ENCODE measurements around the gene INPP5J.

DNA sequence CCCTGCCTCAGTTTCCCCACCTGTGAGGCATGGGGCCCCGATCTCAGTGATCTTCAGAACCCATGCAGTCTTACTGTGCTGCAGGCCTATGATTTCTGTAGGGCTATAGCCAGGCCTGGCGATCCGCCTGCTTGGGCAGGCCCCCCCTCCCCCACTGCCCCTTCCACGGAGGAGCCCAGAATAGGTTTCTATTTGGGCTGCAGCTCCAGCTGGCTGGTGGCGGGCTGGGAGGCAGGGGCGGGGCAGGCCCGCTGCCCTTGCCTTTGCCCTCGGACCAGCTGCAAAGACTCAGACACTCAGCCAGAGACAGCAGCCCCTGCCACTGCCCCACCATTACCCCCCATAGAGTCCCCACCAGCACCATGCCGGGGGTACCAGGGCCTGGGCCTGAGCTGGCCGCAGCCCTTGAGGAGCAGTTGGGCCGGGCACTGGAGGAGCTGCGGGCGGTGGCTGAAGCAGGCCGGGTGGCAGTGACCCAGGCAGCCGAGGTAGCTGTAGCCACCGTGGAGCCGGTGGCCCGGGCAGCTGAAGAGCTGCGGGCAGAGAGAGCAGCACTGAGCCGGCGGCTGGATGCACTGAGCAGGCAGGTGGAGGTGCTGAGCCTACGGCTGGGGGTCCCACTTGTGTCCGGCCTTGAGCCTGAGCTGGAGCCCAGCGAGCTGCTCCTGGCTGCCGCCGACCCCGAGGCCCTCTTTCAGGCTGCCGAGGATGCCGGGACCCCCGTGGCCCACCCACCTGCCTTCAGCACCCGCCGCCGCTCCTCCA, 29.5 kb upstream of the INPP5J start:
- TF ChIP-seq SIX5 (IDR thresholded peaks at IDR 0.05; ENCODE audit: low read depth, low read length, severe bottlenecking) = no peak
- no peak for TF ChIP-seq POLR2AphosphoS5 (IDR thresholded peaks at IDR 0.05; ENCODE audit: low read length)
- no peak for TF ChIP-seq POLR2A (IDR thresholded peaks at IDR 0.05; ENCODE audit: low read depth, low read length)
- no peak for TF ChIP-seq RBBP5 (conservative IDR thresholded peaks at IDR 0.05)
- TF ChIP-seq, protein P1, sequence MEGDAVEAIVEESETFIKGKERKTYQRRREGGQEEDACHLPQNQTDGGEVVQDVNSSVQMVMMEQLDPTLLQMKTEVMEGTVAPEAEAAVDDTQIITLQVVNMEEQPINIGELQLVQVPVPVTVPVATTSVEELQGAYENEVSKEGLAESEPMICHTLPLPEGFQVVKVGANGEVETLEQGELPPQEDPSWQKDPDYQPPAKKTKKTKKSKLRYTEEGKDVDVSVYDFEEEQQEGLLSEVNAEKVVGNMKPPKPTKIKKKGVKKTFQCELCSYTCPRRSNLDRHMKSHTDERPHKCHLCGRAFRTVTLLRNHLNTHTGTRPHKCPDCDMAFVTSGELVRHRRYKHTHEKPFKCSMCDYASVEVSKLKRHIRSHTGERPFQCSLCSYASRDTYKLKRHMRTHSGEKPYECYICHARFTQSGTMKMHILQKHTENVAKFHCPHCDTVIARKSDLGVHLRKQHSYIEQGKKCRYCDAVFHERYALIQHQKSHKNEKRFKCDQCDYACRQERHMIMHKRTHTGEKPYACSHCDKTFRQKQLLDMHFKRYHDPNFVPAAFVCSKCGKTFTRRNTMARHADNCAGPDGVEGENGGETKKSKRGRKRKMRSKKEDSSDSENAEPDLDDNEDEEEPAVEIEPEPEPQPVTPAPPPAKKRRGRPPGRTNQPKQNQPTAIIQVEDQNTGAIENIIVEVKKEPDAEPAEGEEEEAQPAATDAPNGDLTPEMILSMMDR (IDR thresholded peaks at IDR 0.05 in 2 of 3, conservative IDR thresholded peaks at IDR 0.05 in 1 of 3; ENCODE audit: control insufficient read depth in 2 of 3, extremely low read depth in 1 of 3, insufficient read depth in 1 of 3, low read depth in 3 of 3, low read length in 3 of 3) = no peak
- TF ChIP-seq GABPA (IDR thresholded peaks at IDR 0.05; ENCODE audit: low read depth) = no peak
- no peak for TF ChIP-seq RFX5 (IDR thresholded peaks at IDR 0.05; ENCODE audit: low read depth, low read length)
- TF ChIP-seq SMC3 (IDR thresholded peaks at IDR 0.05; ENCODE audit: borderline replicate concordance, low read length) = no peak
- no peak for TF ChIP-seq JUND (IDR thresholded peaks at IDR 0.05; ENCODE audit: low read depth, low read length)
- TF ChIP-seq, protein P2, sequence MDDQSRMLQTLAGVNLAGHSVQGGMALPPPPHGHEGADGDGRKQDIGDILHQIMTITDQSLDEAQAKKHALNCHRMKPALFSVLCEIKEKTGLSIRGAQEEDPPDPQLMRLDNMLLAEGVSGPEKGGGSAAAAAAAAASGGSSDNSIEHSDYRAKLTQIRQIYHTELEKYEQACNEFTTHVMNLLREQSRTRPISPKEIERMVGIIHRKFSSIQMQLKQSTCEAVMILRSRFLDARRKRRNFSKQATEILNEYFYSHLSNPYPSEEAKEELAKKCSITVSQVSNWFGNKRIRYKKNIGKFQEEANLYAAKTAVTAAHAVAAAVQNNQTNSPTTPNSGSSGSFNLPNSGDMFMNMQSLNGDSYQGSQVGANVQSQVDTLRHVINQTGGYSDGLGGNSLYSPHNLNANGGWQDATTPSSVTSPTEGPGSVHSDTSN (IDR thresholded peaks at IDR 0.05; ENCODE audit: insufficient replicate concordance, low read depth, low read length) = no peak

Measured in GM12878 (cell line).